ENCODE measurements around the gene TRIM9.
"Not testable (repeated sequence)": the region's sequence is repeated elsewhere in the genome, so short reads cannot be mapped to it uniquely, and the experiment has no call there.

The TRIM9 gene

GRCh38 chr14:50998612-50999011 is 96.3 kb downstream of the TRIM9 start:
- Histone ChIP-seq H3K27ac (ENCODE audit: insufficient read depth, low read length, poor library complexity, severe bottlenecking) (no peak overlapping the region), H3K27me3 (replicated peaks; ENCODE audit: control insufficient read depth, insufficient read depth, low read length, poor library complexity, severe bottlenecking) (no peaks in the 10 kb centered on the region), H3K4me1 (ENCODE audit: control insufficient read depth, insufficient read depth, low read length, poor library complexity, severe bottlenecking) (no peaks in the 10 kb centered on the region), H3K4me3 (ENCODE audit: insufficient read depth, low read depth, low read length, poor library complexity, severe bottlenecking) (no peak overlapping the region), H3K9me3 (ENCODE audit: control insufficient read depth, low read length) (no peaks in the 10 kb centered on the region), H3K36me3 (ENCODE audit: control insufficient read depth, insufficient read depth, low read length) (no peaks in the 10 kb centered on the region)
- no peak for DNase-seq

GRCh38 chr14:50997712-50998111 is 97.2 kb downstream of the TRIM9 start:
- no peaks in the 10 kb centered on the region for H3K9me3 ChIP-seq (ENCODE audit: control insufficient read depth, low read length)
- H3K4me3 ChIP-seq (ENCODE audit: insufficient read depth, low read depth, low read length, poor library complexity, severe bottlenecking) = no peak overlapping the region
- no peaks in the 10 kb centered on the region for H3K36me3 ChIP-seq (ENCODE audit: control insufficient read depth, insufficient read depth, low read length)
- no peaks in the 10 kb centered on the region for H3K27me3 ChIP-seq (replicated peaks; ENCODE audit: control insufficient read depth, insufficient read depth, low read length, poor library complexity, severe bottlenecking)
- no peak for DNase-seq
- H3K27ac ChIP-seq (ENCODE audit: insufficient read depth, low read length, poor library complexity, severe bottlenecking) = no peak overlapping the region
- no peaks in the 10 kb centered on the region for H3K4me1 ChIP-seq (ENCODE audit: control insufficient read depth, insufficient read depth, low read length, poor library complexity, severe bottlenecking)

GRCh38 chr14:50994158-50994557 is 100.7 kb downstream of the TRIM9 start:
- H3K9me3 ChIP-seq (ENCODE audit: control insufficient read depth, low read length); DNase-seq; H3K27ac ChIP-seq (ENCODE audit: insufficient read depth, low read length, poor library complexity, severe bottlenecking); H3K4me1 ChIP-seq (ENCODE audit: control insufficient read depth, insufficient read depth, low read length, poor library complexity, severe bottlenecking); H3K27me3 ChIP-seq (replicated peaks; ENCODE audit: control insufficient read depth, insufficient read depth, low read length, poor library complexity, severe bottlenecking); H3K36me3 ChIP-seq (ENCODE audit: control insufficient read depth, insufficient read depth, low read length); H3K4me3 ChIP-seq (ENCODE audit: insufficient read depth, low read depth, low read length, poor library complexity, severe bottlenecking): not testable (repeated sequence)

GRCh38 chr14:50985859-50986331 is 109.0 kb downstream of the TRIM9 start:
- no peak for DNase-seq
- Histone ChIP-seq H3K36me3 (ENCODE audit: control insufficient read depth, insufficient read depth, low read length) (no peaks in the 10 kb centered on the region), H3K27me3 (replicated peaks; ENCODE audit: control insufficient read depth, insufficient read depth, low read length, poor library complexity, severe bottlenecking) (no peaks in the 10 kb centered on the region), H3K4me1 (ENCODE audit: control insufficient read depth, insufficient read depth, low read length, poor library complexity, severe bottlenecking) (no peaks in the 10 kb centered on the region), H3K9me3 (ENCODE audit: control insufficient read depth, low read length) (no peaks in the 10 kb centered on the region), H3K27ac (ENCODE audit: insufficient read depth, low read length, poor library complexity, severe bottlenecking) (no peak overlapping the region), H3K4me3 (ENCODE audit: insufficient read depth, low read depth, low read length, poor library complexity, severe bottlenecking) (no peak overlapping the region)

- no peak for DNase-seq
- H3K9me3 ChIP-seq (ENCODE audit: control insufficient read depth, low read length) = no peaks in the 10 kb centered on the region
- H3K4me3 ChIP-seq (ENCODE audit: insufficient read depth, low read depth, low read length, poor library complexity, severe bottlenecking) = no peak overlapping the region
- H3K27ac ChIP-seq (ENCODE audit: insufficient read depth, low read length, poor library complexity, severe bottlenecking) = no peak overlapping the region
- no peaks in the 10 kb centered on the region for H3K4me1 ChIP-seq (ENCODE audit: control insufficient read depth, insufficient read depth, low read length, poor library complexity, severe bottlenecking)
- H3K36me3 ChIP-seq (ENCODE audit: control insufficient read depth, insufficient read depth, low read length) = no peaks in the 10 kb centered on the region
- no peaks in the 10 kb centered on the region for H3K27me3 ChIP-seq (replicated peaks; ENCODE audit: control insufficient read depth, insufficient read depth, low read length, poor library complexity, severe bottlenecking)
Observed at GRCh38 chr14:50985124-50985858, 109.6 kb downstream of the TRIM9 start.

- DNase-seq = no peak
- Histone ChIP-seq H3K36me3 (ENCODE audit: control insufficient read depth, insufficient read depth, low read length) (no peaks in the 10 kb centered on the region), H3K4me3 (ENCODE audit: insufficient read depth, low read depth, low read length, poor library complexity, severe bottlenecking) (no peak overlapping the region), H3K9me3 (ENCODE audit: control insufficient read depth, low read length) (no peaks in the 10 kb centered on the region), H3K27me3 (replicated peaks; ENCODE audit: control insufficient read depth, insufficient read depth, low read length, poor library complexity, severe bottlenecking) (no peaks in the 10 kb centered on the region), H3K27ac (ENCODE audit: insufficient read depth, low read length, poor library complexity, severe bottlenecking) (no peak overlapping the region), H3K4me1 (ENCODE audit: control insufficient read depth, insufficient read depth, low read length, poor library complexity, severe bottlenecking) (no peaks in the 10 kb centered on the region)
Observed at GRCh38 chr14:50984036-50984710, 110.7 kb downstream of the TRIM9 start.

GRCh38 chr14:50979941-50980850 is 114.7 kb downstream of the TRIM9 start:
- no peak for DNase-seq

GRCh38 chr14:50978888-50979287 is 116.0 kb downstream of the TRIM9 start:
- no peak overlapping the region for H3K4me3 ChIP-seq (ENCODE audit: insufficient read depth, low read depth, low read length, poor library complexity, severe bottlenecking)
- H3K9me3 ChIP-seq (ENCODE audit: control insufficient read depth, low read length) = no peaks in the 10 kb centered on the region
- H3K4me1 ChIP-seq (ENCODE audit: control insufficient read depth, insufficient read depth, low read length, poor library complexity, severe bottlenecking) = no peaks in the 10 kb centered on the region
- no peaks in the 10 kb centered on the region for H3K27me3 ChIP-seq (replicated peaks; ENCODE audit: control insufficient read depth, insufficient read depth, low read length, poor library complexity, severe bottlenecking)
- H3K27ac ChIP-seq (ENCODE audit: insufficient read depth, low read length, poor library complexity, severe bottlenecking) = no peak overlapping the region
- no peaks in the 10 kb centered on the region for H3K36me3 ChIP-seq (ENCODE audit: control insufficient read depth, insufficient read depth, low read length)
- no peak for DNase-seq

More at GRCh38 chr14:50979941-50980850, 114.7 kb downstream of the TRIM9 start:
- Histone ChIP-seq H3K27me3 (replicated peaks; ENCODE audit: control insufficient read depth, insufficient read depth, low read length, poor library complexity, severe bottlenecking) (no peaks in the 10 kb centered on the region), H3K9me3 (ENCODE audit: control insufficient read depth, low read length) (no peaks in the 10 kb centered on the region), H3K27ac (ENCODE audit: insufficient read depth, low read length, poor library complexity, severe bottlenecking) (no peak overlapping the region), H3K36me3 (ENCODE audit: control insufficient read depth, insufficient read depth, low read length) (no peaks in the 10 kb centered on the region), H3K4me1 (ENCODE audit: control insufficient read depth, insufficient read depth, low read length, poor library complexity, severe bottlenecking) (no peaks in the 10 kb centered on the region), H3K4me3 (ENCODE audit: insufficient read depth, low read depth, low read length, poor library complexity, severe bottlenecking) (no peak overlapping the region)

- Histone ChIP-seq H3K4me1 (ENCODE audit: control insufficient read depth, insufficient read depth, low read length, poor library complexity, severe bottlenecking) (no peaks in the 10 kb centered on the region), H3K9me3 (ENCODE audit: control insufficient read depth, low read length) (no peaks in the 10 kb centered on the region), H3K27ac (ENCODE audit: insufficient read depth, low read length, poor library complexity, severe bottlenecking) (no peak overlapping the region), H3K36me3 (ENCODE audit: control insufficient read depth, insufficient read depth, low read length) (no peaks in the 10 kb centered on the region), H3K4me3 (ENCODE audit: insufficient read depth, low read depth, low read length, poor library complexity, severe bottlenecking) (no peak overlapping the region), H3K27me3 (replicated peaks; ENCODE audit: control insufficient read depth, insufficient read depth, low read length, poor library complexity, severe bottlenecking) (no peaks in the 10 kb centered on the region)
- no peak for DNase-seq
Observed at GRCh38 chr14:50978529-50978871, 116.4 kb downstream of the TRIM9 start.
